B cell (primary cell): ENCODE results near the gene RPF1. TPM values are rescaled to one million over a fixed set of nuclear protein-coding genes. Genes with fewer than 3 reads are reported as not detected.

Source experiments
- ATAC-seq: fragments of 200-7000 bp; cut with Tn5 transposase; one replicate; pipeline ENCODE4 v1.10.0; 2021; ENCODE audit warnings: low read depth, mild to moderate bottlenecking, moderate number of reproducible peaks, moderate library complexity
- CTCF ChIA-PET: fragments of 350-600 bp; sonication (Branson Sonifier 250); formaldehyde crosslinking; loops from one replicate; lab custom pipeline; 2021; ENCODE audit warnings: antibody characterized with exemption, inconsistent platforms; lab: Charles Lee
- POLR2A ChIA-PET: fragments of 350-600 bp; sonication (Branson Sonifier 250); formaldehyde crosslinking; loops from one replicate; lab custom pipeline; 2021; ENCODE audit warnings: antibody characterized with exemption; lab: Charles Lee
- DNase-seq: peaks from one replicate; pipeline ENCODE4 v3.0.0; 2013
- H2AFZ ChIP-seq: 2 replicates; pipeline ENCODE4 v1.6.1; 2012; ENCODE audit warnings: mild to moderate bottlenecking, low read depth, low read length; ENCODE audit not compliant: insufficient read depth, poor library complexity, severe bottlenecking
- H3K27ac ChIP-seq, 2 donors: 1 replicate in 1 of 2; 2 replicates in 1 of 2; pipeline ENCODE4 v1.5.1; 2012 to 2013; ENCODE audit warnings: low read length in 2 of 2, mild to moderate bottlenecking in 2 of 2, moderate library complexity in 1 of 2
- H3K27me3 ChIP-seq, 4 experiments: fragments of 200-600 bp in 1 of 4; sonication (generic) in 1 of 4; replicated peaks in 1 of 4; 1 replicate in 2 of 4; 2 replicates in 2 of 4; pipeline versions ENCODE4 v1.6.1 to v1.7.0; 2013 to 2016; ENCODE audit warnings: low read length in 3 of 4, mild to moderate bottlenecking in 2 of 4, mixed read lengths in 1 of 4, moderate library complexity in 1 of 4; ENCODE audit not compliant: insufficient read depth in 4 of 4, control insufficient read depth in 3 of 4; ENCODE audit errors: control extremely low read depth in 1 of 4
- H3K36me3 ChIP-seq, 2 experiments: replicated peaks in 1 of 2; 1 replicate in 1 of 2; 2 replicates in 1 of 2; pipeline versions ENCODE4 v1.6.1 to v1.7.1; 2013; ENCODE audit warnings: low read length in 1 of 2; ENCODE audit not compliant: insufficient read depth in 2 of 2, control insufficient read depth in 1 of 2; ENCODE audit errors: control extremely low read depth in 1 of 2, extremely low read depth in 1 of 2
- H3K4me1 ChIP-seq, 2 donors: fragments of 200-600 bp in 1 of 2; sonication (generic) in 1 of 2; 1 replicate in 1 of 2; 2 replicates in 1 of 2; pipeline versions ENCODE4 v1.5.1 to v1.6.1; 2013 to 2017; ENCODE audit warnings: low read length in 2 of 2; ENCODE audit not compliant: control insufficient read depth in 2 of 2, insufficient read depth in 2 of 2
- H3K4me2 ChIP-seq: replicated peaks from 2 replicates; pipeline ENCODE3; 2012; ENCODE audit warnings: mild to moderate bottlenecking, low read depth, low read length; ENCODE audit not compliant: poor library complexity, severe bottlenecking
- H3K4me3 ChIP-seq, 5 experiments: fragments of 200-600 bp in 1 of 5; sonication (generic) in 1 of 5; 1 replicate in 3 of 5; 2 replicates in 2 of 5; pipeline versions ENCODE4 v1.5.1 to v1.7.0; 2011 to 2016; ENCODE audit warnings: low read length in 4 of 5, mild to moderate bottlenecking in 4 of 5, low read depth in 2 of 5, control low read depth in 1 of 5, moderate library complexity in 1 of 5; ENCODE audit not compliant: insufficient read depth in 1 of 5; ENCODE audit errors: control extremely low read depth in 1 of 5, extremely low read depth in 1 of 5
- H3K79me2 ChIP-seq: fragments of 200-600 bp; sonication (generic); one replicate; pipeline ENCODE4 v1.6.0; 2016; ENCODE audit warnings: low read length; ENCODE audit not compliant: control insufficient read depth, insufficient read depth
- H3K9ac ChIP-seq: fragments of 200-600 bp; sonication (generic); 2 replicates; pipeline ENCODE4 v1.6.1; 2017; ENCODE audit warnings: mild to moderate bottlenecking, low read length, moderate library complexity
- H3K9me3 ChIP-seq, 3 donors: one replicate each; pipeline versions ENCODE4 v1.6.1 to v1.7.1; 2013; ENCODE audit warnings: low read length in 2 of 3; ENCODE audit not compliant: control insufficient read depth in 2 of 3, insufficient read depth in 1 of 3; ENCODE audit errors: control extremely low read depth in 1 of 3
- H4K20me1 ChIP-seq: 2 replicates; pipeline ENCODE4 v1.6.0; 2012; ENCODE audit warnings: mild to moderate bottlenecking, low read length; ENCODE audit not compliant: insufficient read depth, control insufficient read depth, poor library complexity, severe bottlenecking
- H3K27ac Mint-ChIP-seq: one replicate; pipeline ENCODE4 v1.8.0; 2021; ENCODE audit warnings: mixed read lengths
- H3K27me3 Mint-ChIP-seq: one replicate; pipeline ENCODE4 v1.8.0; 2021; ENCODE audit warnings: mixed read lengths
- H3K4me1 Mint-ChIP-seq: one replicate; pipeline ENCODE4 v1.8.0; 2021; ENCODE audit warnings: mixed read lengths
- H3K4me3 Mint-ChIP-seq: one replicate; pipeline ENCODE4 v1.8.0; 2021; ENCODE audit warnings: mixed read lengths
- H3K9me3 Mint-ChIP-seq: one replicate; pipeline ENCODE4 v1.8.0; 2022; ENCODE audit warnings: mixed read lengths; ENCODE audit not compliant: insufficient read depth
- CTCF ChIP-seq: fragments of 200-600 bp; IDR thresholded peaks from one replicate; pipeline ENCODE4 v1.8.0; 2022; ENCODE audit warnings: antibody characterized with exemption, mild to moderate bottlenecking
- EZH2 ChIP-seq: IDR thresholded peaks from 2 replicates; pipeline ENCODE4 v1.6.1; 2012; ENCODE audit warnings: borderline replicate concordance, low read depth, mild to moderate bottlenecking, moderate library complexity, low read length; ENCODE audit not compliant: insufficient read depth, poor library complexity, severe bottlenecking
- WGBS: methylation state at CpG from one replicate; pipeline ENCODE4 v1.1.5; 2013; ENCODE audit warnings: missing lambda C conversion rate; ENCODE audit not compliant: insufficient coverage; 5-methylcytosine and 5-hydroxymethylcytosine counted together
- intact Hi-C: fragments of 100-400 bp; cut with micrococcal nuclease; formaldehyde crosslinking; loops from one replicate; pipeline ENCODE4 v1.10.0; 2022
- polyA plus RNA-seq: library from polyadenylated mRNA; depleted of rRNA; stranded (reverse); fragments of >200 nt; gene quantifications from 2 replicates; pipeline ENCODE4 v1.2.3, GENCODE V29; 2012
- total RNA-seq, 2 donors: library from RNA; stranded (reverse); fragments of 120-200 nt in 1 of 2; gene quantifications; 1 replicate in 1 of 2; 2 replicates in 1 of 2; pipeline versions ENCODE4 v1.2.3 to v1.2.4, GENCODE V29; 2013 to 2022

RPF1 gene
- total and polyA plus RNA-seq, 2 donors (not counting 1 experiment from before 2014, with no cell fraction given) = 15.5 to 38.8 TPM

- no peak for TF ChIP-seq EZH2
- no peak for TF ChIP-seq CTCF
- intact Hi-C loops = no loop called here
- ATAC-seq (no peak), DNase-seq (no peak)
- H3K9ac ChIP-seq = no peak overlapping the region
- peaks cover 0 to 2% of the 10 kb centered on the region in 2 donors for H3K4me1 ChIP-seq
- Mint-ChIP-seq H3K4me1 (peaks cover 13% of the 10 kb centered on the region), H3K9me3 (no peaks in the 10 kb centered on the region), H3K4me3 (no peak overlapping the region), H3K27me3 (no peaks in the 10 kb centered on the region), H3K27ac (no peak overlapping the region)
- ChIA-PET CTCF (no interaction called here), POLR2A (no interaction called here)
- peaks cover 3 to 5% of the 10 kb centered on the region in 2 experiments for H3K36me3 ChIP-seq
- H3K27ac ChIP-seq = no peak overlapping the region
- no peak overlapping the region for H2AFZ ChIP-seq
- no peaks in the 10 kb centered on the region for H4K20me1 ChIP-seq
- no peak overlapping the region for H3K4me3 ChIP-seq
- no peaks in the 10 kb centered on the region for H3K79me2 ChIP-seq
- H3K4me2 ChIP-seq = no peak overlapping the region
- no peaks in the 10 kb centered on the region for H3K27me3 ChIP-seq
- no peaks in the 10 kb centered on the region for H3K9me3 ChIP-seq
These were observed 59.5 kb downstream of the RPF1 start for GRCh38 chr1:84538599-84538998.

GRCh38 chr1:84539972-84540371 is 60.9 kb downstream of the RPF1 start:
- no peak for TF ChIP-seq CTCF
- no peak for TF ChIP-seq EZH2
- no peaks in the 10 kb centered on the region for H3K9me3 ChIP-seq
- Mint-ChIP-seq H3K9me3 (no peaks in the 10 kb centered on the region), H3K4me3 (no peak overlapping the region), H3K4me1 (peaks cover 13% of the 10 kb centered on the region), H3K27me3 (no peaks in the 10 kb centered on the region), H3K27ac (no peak overlapping the region)
- H3K4me2 ChIP-seq = no peak overlapping the region
- no peaks in the 10 kb centered on the region for H3K79me2 ChIP-seq
- DNase-seq (no peak), ATAC-seq (no peak)
- ChIA-PET CTCF (interaction anchor here (1.0 kb wide), 1 partner anchor 98 kb away, joined by 4 read pairs; no protein-coding TSS in a partner anchor), POLR2A (interaction anchor here (0.6 kb wide), 1 partner anchor 60 kb away, joined by 3 read pairs; no protein-coding TSS in a partner anchor)
- no peak overlapping the region for H2AFZ ChIP-seq
- no peaks in the 10 kb centered on the region for H4K20me1 ChIP-seq
- no peak overlapping the region for H3K4me3 ChIP-seq
- peaks cover 3 to 5% of the 10 kb centered on the region in 2 experiments for H3K36me3 ChIP-seq
- H3K27me3 ChIP-seq = no peaks in the 10 kb centered on the region
- no peak overlapping the region for H3K9ac ChIP-seq
- no CpG with 5 or more reads among the region's 3 CpGs for WGBS
- H3K27ac ChIP-seq = no peak overlapping the region
- peaks cover 0 to 2% of the 10 kb centered on the region in 2 donors for H3K4me1 ChIP-seq
- intact Hi-C loops = loop anchor here (5.0 kb wide), 1 partner anchor 33 kb away; the partner anchor contains the start of genes GNG5 and SPATA1
